ENCODE measurements around the gene ABCC8.

DNA sequence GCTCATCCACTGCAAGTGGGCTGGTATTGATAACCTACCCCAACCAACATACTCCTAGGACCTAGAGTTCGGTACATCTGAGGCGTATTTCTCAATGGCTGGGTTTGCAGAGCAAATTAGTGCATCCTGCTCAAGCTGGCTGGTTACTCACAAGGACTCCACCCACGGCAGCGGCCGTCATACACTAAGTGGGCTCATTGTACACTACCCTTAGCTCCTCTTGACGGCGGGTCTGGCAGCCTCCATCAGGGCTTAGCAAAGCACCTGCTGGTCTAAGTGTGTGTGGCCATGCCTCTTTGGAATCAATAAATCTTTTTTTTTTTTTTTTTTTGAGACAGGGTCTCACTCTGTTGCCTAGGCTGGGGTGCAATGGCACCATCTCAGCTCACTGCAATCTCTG lies 68.0 kb downstream of the ABCC8 start:
- TF ChIP-seq, protein P1, sequence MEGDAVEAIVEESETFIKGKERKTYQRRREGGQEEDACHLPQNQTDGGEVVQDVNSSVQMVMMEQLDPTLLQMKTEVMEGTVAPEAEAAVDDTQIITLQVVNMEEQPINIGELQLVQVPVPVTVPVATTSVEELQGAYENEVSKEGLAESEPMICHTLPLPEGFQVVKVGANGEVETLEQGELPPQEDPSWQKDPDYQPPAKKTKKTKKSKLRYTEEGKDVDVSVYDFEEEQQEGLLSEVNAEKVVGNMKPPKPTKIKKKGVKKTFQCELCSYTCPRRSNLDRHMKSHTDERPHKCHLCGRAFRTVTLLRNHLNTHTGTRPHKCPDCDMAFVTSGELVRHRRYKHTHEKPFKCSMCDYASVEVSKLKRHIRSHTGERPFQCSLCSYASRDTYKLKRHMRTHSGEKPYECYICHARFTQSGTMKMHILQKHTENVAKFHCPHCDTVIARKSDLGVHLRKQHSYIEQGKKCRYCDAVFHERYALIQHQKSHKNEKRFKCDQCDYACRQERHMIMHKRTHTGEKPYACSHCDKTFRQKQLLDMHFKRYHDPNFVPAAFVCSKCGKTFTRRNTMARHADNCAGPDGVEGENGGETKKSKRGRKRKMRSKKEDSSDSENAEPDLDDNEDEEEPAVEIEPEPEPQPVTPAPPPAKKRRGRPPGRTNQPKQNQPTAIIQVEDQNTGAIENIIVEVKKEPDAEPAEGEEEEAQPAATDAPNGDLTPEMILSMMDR (IDR thresholded peaks at IDR 0.05): no peak
- no peak for TF ChIP-seq POLR2A (IDR thresholded peaks at IDR 0.05)
